HG03457 (cell line): ENCODE data around the gene MTA1.

Experiments
- ATAC-seq: cut with Tn5 transposase; IDR thresholded peaks from one replicate; pipeline ENCODE4 v1.9.1; 2021; ENCODE audit warnings: moderate number of reproducible peaks; ENCODE audit not compliant: unreplicated experiment

Gene MTA1

GRCh38 chr14:105401699-105402098, 17.9 kb upstream of the MTA1 start:
- ATAC-seq, result no peak

DNA sequence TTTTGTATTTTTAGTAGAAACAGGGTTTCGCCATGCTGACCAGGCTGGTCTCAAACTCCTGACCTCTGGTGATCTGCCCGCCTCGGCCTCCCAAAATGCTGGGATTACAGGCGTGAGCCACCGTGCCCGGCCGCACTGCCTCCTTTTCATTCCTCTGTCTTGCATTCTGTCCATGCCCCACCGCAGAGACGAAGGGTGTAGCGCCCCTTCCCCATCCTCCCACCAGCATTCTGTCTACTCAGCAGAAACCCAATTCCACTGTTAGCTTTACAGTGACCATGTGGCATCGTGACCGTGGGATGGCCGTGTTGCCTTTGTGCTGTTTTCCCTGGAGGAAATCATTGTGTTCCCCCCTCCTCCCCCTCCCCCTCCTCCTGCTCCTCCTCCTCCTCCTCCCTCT, 11.0 kb upstream of the MTA1 start:
- no peak for ATAC-seq

- no peak for ATAC-seq
These were observed 10.3 kb upstream of the MTA1 start for GRCh38 chr14:105409364-105409763.

GRCh38 chr14:105410642-105411016, 9.0 kb upstream of the MTA1 start:
- no peak for ATAC-seq

DNA sequence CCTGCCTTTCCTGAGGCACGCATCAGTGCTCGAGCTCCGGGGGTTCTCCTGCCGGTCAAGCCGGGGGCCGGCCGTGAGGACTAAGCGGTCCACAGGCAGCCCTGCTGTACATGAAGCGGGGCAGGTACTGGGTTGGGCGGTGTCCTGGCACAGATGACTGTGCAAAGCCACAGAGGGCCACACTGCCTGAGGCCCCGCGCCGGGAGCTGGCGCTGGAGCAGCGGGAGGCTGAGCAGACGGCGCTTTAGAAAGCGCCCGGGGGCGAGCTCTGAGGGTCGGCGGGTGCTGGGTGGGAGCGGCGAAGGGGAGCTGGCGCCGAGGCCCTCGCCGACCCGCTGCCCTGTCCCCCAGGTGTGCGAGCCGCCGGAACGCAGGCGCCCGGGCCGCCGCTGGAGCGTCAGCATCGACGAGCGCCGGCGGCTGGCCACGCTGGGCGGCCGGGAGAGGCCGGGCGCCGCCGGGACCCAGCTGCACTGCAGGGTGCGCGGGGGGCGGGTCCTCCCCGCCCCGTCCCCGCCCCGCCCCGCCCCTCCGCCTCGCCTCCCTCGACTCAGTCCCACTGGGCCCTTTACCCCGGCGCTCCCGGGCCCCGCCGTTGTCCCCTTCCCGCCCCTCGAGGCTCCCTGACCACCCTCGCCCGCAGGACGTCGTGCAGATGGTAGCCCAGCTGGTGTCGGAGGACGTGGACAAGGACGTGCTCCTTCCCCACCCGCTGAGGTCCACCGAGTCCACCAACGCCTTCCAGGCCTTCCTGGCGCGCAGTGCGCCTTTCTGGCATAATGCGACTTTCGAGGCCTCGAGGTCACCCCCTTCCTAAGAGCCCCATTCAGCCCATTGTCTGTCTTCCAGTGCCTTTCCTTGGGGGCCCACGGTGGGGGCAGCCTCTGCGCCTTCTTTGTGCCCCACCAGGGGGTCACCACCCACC, 8.3 kb upstream of the MTA1 start:
- no peak for ATAC-seq

GRCh38 chr14:105411985-105412770, 7.4 kb upstream of the MTA1 start:
- ATAC-seq, result no peak

DNA sequence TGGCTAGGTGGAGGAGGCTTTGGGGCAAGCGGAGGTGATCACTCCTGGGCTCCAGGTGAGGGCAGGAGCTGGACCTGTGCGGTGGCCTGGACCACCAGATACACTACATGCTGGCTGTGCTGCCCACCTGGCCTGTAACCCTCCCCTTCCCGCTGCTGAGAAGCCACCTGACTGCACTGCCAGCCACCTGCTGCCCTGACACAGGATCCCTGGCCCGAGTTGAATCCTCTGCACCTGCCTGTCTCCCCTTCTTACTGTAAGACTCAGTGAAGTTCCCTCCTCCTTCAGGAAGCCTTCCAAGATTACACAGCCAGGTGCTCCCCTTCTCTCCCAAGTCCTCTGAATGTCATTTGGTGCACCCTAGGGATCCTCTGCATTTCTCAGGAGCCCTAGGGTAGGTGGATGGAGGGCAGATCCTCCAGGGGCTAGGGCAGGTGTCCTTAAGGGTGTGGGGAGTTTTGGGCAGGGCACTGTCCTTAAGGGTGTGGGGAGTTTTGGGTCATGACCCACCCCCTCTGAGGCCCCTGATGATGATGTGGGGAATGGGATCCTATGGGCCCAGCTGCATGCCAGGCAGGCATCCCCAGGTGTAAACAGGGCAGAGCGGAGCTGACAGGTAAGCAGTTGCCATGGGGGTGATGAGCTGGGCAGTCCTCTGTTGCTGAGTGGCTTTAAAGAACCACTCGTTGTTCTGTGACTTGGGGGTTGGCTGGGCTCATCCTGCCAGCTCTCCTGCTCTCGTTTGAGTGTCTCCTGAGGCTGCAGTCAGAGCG, 6.7 kb upstream of the MTA1 start:
- no peak for ATAC-seq

- no peak for ATAC-seq
These were observed 6.1 kb upstream of the MTA1 start for GRCh38 chr14:105413544-105413886.

DNA sequence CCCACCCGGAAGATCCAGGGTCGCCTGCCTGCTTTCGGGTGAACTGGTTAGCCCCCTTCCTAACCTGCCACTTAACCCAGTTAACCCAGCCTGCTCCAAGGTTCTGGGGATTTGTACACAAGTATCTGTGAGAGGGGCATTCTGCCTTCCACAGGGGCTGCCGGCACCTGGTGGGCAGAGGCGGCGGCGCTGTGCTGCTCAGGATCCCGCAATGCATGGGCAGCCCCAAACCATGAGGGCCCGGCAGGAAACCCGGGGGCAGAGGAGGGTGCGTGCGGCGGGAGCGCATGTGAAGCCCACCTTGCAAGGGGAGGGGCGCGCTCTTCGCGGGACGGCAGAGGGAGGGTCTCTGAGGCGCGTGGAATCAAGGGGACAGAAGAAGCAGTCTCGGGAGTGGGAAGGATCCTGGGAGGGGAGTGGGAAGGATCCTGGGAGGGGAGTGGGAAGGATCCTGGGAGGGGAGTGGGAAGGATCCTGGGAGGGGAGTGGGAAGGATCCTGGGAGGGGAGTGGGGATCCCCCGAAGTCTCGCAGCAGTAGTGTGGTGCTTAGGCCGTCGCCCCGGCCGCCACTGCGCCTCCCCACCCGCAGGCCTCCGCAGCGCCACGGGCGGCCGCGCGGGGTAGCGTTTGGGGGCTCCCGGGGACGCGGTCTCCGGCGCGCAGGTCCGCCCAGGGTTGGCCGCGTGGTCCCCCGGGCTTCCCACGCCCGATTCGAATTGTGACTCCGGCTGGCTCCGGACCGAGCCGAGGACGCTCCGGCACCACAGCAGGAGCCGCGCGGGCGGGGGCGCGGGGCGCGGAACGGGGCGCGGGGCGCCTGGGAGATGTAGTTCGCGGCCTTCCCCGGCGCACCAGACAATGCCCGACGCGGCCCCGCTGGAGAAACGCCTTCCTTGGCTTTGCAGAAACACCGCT, 4.9 kb upstream of the MTA1 start:
- no peak for ATAC-seq

DNA sequence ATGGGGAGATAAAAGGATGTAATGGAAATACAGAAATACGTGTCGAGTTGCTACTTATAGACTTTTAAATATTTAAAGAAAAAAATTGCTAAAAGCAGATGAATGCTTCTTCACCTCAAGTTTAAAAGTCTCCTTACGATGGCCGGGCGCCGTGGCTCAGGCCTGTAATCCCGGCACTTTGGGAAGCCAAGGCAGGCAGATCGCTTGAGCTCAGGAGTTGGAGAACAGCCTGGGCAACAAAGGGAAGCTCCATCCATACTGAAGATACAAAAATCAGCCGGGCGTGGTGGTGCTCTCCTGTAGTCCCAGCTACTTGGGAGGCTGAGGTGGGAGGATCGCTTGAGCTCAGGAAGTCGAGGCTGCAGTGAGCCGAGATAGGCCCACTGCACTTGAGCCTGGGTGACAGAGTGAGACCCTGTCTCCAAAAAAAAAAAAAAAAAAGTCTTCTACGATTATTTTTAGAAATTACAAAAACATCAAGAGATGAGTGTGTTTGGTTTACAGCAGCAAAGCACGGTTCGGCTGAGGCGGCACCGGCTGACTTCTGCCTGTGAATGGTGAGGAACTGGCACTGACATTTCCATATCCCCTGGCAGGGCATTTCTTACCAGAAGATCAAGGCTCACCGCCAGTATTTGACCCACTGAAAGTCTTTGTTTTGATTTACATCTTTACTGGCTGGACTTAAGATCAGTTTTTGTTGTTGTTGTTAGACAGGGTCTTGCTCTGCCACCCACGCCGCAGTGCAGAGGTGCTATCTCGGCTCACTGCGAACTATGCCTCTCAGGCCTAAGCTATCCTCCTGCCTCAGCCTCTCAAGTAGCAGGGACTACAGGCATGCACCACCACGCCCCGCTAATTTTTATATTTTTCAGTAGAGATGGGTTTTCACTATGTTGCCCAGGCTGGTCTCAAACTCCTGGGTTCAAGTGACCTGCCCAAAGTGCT, 3.9 kb upstream of the MTA1 start:
- no peak for ATAC-seq

DNA sequence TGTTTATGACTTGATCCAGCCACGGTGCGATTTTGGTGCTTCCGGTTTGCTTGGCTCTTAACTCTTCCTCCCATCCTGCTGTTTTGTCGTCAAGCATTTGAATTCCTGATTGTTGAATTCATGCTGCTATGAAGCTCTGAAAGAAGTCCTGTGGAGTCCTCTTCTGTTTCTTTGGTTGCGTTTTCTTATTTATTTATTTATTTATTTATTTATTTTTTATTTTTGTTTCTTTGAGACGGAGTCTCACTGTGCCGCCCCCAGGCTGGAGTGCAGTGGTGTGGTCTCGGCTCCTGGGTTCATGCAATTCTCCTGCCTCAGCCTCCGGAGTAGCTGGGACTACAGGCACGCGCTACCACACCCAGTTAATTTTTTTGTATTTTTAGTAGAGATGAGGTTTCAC, 3.0 kb upstream of the MTA1 start:
- ATAC-seq, result no peak

- ATAC-seq, result no peak
These were observed 1.9 kb upstream of the MTA1 start for GRCh38 chr14:105417690-105418121.

- no peak for ATAC-seq
These were observed 1.1 kb upstream of the MTA1 start for GRCh38 chr14:105418269-105419194.

DNA sequence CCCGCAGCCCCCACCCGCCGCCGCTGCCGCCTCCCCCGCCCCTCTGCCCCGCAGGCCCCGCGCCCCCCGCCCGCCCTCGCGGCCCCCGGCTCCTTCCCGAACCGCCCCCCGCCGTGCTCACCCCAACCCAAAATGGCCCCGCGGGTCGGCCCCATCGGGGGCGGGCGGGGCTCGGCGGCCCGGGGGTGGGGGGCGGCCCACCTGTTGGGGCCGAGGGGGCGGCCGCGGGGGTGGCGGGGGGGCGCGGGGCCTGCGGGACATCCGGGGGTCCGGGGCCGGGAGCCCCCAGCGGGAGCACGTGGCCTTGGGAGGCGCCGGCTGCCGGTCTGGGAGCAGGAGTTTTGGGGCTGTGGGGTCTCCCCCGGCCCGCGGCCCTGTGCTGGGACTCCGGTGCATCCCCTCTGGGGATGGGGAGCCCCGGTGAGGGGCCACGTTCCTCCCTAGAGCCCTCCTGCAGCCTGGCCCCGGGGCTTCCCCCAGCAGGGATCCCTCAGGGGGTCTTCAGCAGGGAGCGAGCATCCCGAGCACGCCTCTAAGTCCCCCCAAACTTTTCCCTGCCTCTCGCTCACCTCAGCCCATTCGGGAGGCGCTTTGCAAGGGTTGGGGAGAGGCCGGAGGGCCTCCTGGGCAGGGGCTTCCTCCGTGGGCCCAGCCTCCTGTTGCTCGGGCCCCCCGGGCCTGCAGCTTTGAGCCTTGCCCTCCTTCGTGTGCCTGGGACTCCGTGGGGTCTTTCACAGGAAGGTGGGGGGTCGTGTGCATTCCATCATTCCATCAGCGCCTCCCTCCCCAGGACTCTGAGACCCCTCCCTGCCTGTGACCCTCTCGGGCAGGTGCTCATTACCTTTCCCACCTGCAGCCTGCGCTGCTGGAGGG, 710 bp downstream of the MTA1 start:
- ATAC-seq, result no peak

GRCh38 chr14:105420974-105421674, 1.5 kb downstream of the MTA1 start:
- ATAC-seq, result no peak

DNA sequence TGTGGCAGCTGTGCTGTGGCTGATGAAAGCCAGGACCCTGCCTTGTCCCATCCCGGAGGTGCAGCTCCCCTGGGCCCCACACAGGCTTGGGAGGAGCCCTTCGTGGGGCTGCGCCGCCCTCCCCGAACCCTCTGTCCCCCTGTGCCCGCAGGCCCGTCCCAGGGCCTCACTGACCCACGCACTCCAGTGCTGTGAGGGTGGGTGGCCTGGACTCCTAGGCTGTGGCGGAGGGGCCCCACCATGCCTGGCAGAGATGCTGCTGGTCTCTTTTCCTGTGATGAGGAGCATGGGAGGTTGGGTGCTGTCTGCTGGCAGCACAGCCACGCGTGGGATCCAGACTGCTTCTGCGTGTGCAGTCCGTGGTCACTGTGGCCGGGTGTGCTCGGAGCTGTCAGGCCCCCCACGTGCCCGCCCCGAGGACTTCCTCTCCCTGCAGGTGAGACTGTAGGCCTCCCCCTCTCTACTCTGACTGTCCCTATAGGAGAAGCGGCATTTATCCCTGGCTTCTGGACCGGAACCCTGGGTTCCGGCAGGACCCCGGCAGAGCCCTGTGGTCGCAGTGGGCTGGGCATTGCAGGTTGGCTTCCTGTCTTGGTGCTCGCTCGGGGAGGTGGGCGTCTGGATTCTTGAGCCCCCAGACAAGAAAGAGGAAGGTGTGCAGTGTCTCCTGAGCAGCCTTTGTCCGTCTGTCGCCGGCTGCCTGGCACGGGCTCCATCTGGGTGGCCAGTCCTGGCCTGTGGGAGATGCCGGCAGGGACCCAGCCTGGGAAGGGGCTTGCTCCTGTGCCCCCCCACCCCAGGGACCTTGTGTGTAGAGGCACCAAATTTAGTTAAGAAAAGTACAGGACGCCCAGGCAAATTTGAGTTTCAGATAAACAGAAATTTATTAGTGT, 2.3 kb downstream of the MTA1 start:
- no peak for ATAC-seq
